ENCODE measurements around the gene TP53TG5.

GRCh38 chr20:45359406-45360148, 18.5 kb downstream of the TP53TG5 start:
- TF ChIP-seq CTCF (conservative IDR thresholded peaks at IDR 0.05; ENCODE audit: low read depth, low read length) (no peak), EZH2 (IDR thresholded peaks at IDR 0.05; ENCODE audit: borderline replicate concordance, low read depth, low read length, poor library complexity, severe bottlenecking) (no peak)
